HG03354 (cell line): ENCODE results near the gene UPF2.

Experiments used
- ATAC-seq: cut with Tn5 transposase; IDR thresholded peaks from one replicate; pipeline ENCODE4 v1.9.1; 2021; ENCODE audit warnings: mild to moderate bottlenecking; ENCODE audit not compliant: unreplicated experiment, poor library complexity, severe bottlenecking

Gene UPF2

GRCh38 chr10:11918384-11918783 is 124.2 kb downstream of the UPF2 start:
- no peak for ATAC-seq

DNA sequence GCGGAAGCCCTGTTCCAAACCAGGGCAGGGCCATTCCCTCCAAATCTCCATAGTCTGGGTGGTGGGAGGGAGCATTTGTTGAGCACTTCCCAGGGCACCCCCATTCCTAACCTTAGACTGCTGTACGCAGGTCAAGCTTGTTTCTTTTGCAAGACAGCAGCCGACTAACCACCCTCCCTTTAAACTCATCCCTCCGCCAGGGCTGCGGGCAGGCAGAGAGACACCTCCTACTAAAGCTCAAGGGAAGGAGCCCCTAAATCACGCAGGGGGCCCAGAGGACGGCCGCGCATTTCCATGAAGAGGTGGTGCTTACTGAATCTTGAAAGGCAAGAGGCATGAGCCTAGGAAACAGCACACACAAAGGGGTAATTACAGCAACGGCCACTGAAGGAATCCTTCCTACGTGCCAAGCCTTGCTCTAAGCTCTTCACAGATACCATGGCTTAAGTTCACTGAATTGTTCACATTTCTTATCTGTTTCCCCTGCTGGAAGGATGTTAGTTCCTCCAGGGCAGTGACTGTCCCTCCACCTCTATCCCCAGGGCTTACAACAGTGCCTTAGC is 129.4 kb downstream of the UPF2 start:
- ATAC-seq, result no peak

DNA sequence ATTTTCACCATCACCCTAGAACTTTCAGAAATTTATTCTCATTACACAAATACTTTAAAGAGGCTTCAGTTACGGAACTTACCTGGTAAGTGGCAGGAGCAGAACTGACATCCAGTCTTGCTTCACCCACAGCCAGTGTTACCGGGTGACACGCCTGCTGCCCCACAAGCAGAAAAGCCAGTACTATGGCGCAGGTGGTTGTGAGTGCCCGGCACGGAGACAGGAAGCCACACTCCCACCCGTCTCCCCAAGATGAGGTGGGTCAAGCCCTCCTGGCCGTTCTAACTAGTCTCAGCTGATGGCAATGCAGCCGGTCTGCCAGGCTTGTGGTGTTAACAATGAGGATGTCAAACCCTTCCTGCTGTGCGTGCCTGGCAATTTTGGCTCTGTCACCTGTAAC is 132.5 kb downstream of the UPF2 start:
- no peak for ATAC-seq

GRCh38 chr10:11909618-11910017 is 133.0 kb downstream of the UPF2 start:
- no peak for ATAC-seq

DNA sequence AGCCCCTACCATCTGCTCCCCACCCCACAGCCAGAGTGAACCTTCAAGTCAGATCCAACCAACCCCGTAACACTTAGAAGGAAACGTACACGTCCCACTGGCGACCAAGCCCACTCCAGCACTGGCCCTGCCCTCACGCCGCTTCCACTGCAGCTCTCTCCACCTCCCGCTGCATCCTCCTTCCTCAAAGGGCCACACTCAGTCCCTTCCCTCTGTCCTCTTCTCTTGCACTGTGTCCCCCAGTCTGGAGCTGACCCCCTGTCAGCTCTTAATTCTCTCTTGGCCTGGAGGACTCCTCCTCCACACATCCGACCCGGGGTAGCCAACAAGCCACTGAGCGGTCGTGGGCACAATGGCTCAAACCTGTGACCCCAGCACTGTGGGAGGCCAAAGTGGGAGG is 133.6 kb downstream of the UPF2 start:
- no peak for ATAC-seq

GRCh38 chr10:11908536-11908935 is 134.1 kb downstream of the UPF2 start:
- ATAC-seq, result no peak

GRCh38 chr10:11907914-11908313 is 134.7 kb downstream of the UPF2 start:
- ATAC-seq, result no peak

GRCh38 chr10:11906714-11907113 is 135.9 kb downstream of the UPF2 start:
- ATAC-seq, result no peak

- ATAC-seq, result no peak
These were observed 140.0 kb downstream of the UPF2 start for GRCh38 chr10:11902646-11903045.

DNA sequence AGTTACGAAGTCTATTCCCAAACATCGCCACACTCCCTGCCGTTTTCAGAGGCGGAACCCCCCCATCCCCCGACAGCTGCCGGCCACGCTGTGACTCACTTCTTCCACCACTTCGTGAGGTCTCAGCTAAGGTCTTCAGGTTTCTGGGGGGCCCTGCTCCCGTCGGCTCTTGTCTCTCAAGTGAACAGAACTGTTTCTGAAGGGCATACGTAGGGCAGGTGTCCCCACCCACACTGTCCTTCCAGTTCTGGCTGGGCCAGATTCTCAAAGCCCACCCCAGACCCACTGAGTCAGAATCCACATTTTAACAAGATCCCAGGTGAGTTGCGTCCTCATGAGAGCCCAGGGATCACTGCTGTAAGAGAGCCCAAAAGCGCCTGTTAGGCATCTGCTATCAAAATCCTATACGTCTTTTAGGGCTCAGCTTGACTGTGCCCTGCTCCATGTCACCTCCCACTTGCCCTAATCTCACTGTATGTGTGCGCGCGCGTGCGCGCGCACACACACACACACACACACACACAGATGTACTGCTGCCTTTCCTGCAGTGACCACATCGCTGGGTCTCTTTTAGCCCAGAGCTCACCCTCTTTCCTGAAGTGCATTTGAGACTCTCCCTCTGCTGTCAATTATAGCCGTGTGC is 140.7 kb downstream of the UPF2 start:
- ATAC-seq, result no peak

DNA sequence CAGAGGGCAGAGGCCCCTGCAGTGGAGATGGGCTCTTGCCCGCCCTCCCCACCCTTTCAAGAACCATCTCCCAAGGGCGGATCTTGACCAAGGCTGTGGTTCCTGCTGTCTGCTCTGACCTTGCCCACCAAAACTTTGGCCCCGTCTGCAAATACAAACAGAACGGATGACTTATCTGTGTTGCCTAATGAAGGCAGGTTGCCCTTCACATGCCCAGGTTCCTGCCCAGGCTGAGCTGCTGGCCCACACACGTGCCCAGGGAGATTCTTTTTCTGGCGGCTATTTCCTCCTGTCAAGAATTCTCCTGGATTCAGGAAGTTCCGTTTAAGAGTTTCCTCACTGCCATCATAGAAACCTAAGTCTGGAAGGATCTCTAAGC is 141.2 kb downstream of the UPF2 start:
- no peak for ATAC-seq

DNA sequence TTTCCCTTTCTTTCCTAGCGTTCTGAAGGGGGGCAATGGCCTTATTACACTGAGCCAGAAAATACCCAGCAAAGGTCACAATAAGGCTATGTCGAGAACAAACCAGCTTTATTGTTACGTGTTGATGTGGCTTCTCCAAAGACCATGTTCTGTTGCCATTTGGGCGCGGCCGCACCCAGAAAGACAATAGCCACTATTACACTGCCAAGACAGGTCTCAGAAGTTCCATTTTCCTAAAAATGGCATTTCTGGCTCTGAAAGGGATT is 141.6 kb downstream of the UPF2 start:
- ATAC-seq, result no peak

DNA sequence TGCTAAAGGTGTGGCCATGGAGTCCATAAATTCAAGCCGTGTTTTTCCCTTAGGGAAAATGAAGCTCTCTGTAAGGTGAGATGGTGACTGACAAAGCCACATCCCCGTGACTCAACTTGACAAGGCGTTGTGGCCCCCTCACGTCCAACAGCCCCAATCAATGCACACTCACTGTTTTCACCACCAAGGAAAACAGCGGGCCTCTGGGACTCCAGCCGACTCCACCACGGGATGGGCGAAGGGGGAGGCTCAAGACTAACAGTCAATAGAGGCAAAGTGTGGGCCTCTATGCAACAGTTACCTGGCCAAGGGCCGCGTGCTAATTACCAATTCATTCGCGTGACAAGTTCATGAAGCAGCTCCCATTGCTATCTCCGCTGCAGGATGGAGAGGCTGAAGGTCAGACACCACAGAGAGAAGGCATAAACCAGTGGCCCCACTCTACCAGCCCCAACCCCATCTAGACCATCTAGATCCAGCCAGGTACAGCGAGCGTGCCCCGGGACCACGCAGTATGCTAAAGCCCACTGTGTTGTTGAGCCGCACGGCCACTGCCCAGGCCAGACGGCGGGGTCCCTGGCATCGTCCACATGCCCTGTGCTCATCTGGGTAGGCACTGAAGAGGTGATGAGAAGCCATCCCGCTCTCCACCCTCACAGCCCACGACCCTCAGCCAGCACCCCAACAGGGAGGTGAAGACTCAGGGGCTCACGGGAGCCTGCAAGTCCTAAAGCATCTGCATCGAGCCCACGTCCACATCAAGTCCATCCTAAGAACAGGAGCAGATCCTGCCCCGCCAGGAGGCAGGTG is 143.3 kb downstream of the UPF2 start:
- ATAC-seq, result no peak

GRCh38 chr10:11898372-11899066 is 144.1 kb downstream of the UPF2 start:
- no peak for ATAC-seq

- no peak for ATAC-seq
These were observed 144.6 kb downstream of the UPF2 start for GRCh38 chr10:11898033-11898371.

DNA sequence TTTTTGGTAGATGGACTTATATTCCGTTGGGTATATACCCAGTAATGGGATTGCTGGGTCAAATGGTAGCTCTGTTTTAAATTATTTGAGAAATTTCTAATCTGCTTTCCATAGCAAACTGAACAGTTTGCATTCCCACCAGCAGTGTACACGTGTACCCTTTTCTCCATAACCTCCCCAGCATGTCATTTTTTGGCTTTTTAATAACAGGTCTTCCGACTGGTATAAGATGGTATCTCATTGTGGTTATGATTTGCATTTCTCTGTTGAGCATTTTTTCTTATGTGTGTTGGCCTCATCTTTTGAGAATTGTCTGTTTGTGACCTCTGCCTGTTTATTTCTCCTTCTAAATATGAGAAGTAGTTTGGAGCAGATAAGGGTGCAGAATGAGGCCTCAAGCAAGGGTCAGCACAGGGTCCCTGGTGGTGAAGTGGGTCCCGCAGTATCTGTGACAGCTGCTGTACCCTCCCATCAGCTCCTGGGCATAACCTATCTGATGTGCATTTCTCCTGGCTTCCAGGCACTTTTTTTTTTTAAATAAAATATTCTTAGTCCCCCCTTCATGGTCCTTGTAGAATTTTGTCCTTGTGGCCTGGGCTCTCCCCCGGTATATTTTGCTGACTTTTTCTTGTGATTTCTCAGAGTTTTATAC is 145.9 kb downstream of the UPF2 start:
- ATAC-seq, result no peak

GRCh38 chr10:11895598-11895997 is 147.0 kb downstream of the UPF2 start:
- no peak for ATAC-seq

DNA sequence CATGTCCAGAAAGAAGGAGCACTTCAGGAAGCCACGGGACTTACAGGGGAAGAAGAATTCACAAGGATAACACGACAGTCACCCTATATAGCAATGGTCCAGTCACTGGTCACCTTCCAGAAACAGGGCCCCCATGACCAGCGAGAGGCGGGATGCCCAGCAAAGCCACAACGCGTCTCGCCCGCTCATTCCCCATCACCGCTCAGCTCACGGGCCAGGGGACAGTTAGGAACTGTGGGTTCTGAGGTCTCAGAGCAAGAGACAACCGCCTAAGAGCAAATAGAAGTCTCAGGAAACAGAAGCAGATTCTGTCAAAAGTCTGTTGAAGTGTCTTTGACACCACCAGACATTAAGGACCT is 147.5 kb downstream of the UPF2 start:
- ATAC-seq, result no peak

GRCh38 chr10:11894381-11895107 is 148.1 kb downstream of the UPF2 start:
- ATAC-seq, result no peak

GRCh38 chr10:11893749-11894278 is 148.8 kb downstream of the UPF2 start:
- no peak for ATAC-seq
